Gastrocnemius medialis (tissue), 4 donors: Measurements from ENCODE around the gene HOATZ. TPM values are rescaled to one million over a fixed set of nuclear protein-coding genes. Genes with fewer than 3 reads are reported as not detected.

Source experiments
- ATAC-seq, 2 donors: fragments of 150-250 bp; one replicate each; pipeline ENCODE4 v1.9.1; 2016
- DNase-seq, 2 donors: peaks; one replicate each; pipeline ENCODE4 v3.0.0-alpha.2; 2019
- H3K27ac ChIP-seq, 4 donors: fragments of 200-600 bp; sonication (generic); 1 replicate in 1 of 4; 2 replicates in 3 of 4; pipeline ENCODE4 v1.5.1; 2016 to 2018; ENCODE audit warnings: mild to moderate bottlenecking in 2 of 4, moderate library complexity in 1 of 4
- H3K27me3 ChIP-seq, 3 donors: fragments of 200-600 bp; sonication (generic) in 2 of 3; 1 replicate in 1 of 3; 2 replicates in 2 of 3; pipeline versions ENCODE4 v1.5.1 to v1.6.0; 2016 to 2019; ENCODE audit warnings: mild to moderate bottlenecking in 1 of 3, moderate library complexity in 1 of 3
- H3K36me3 ChIP-seq, 2 donors: fragments of 200-600 bp; sonication (generic) in 1 of 2; one replicate each; pipeline ENCODE4 v1.5.1; 2017 to 2018
- H3K4me1 ChIP-seq, 2 donors: fragments of 200-600 bp; sonication (generic) in 1 of 2; one replicate each; pipeline ENCODE4 v1.5.1; 2016 to 2017; ENCODE audit warnings: mild to moderate bottlenecking in 2 of 2
- H3K4me3 ChIP-seq, 4 donors: fragments of 200-600 bp; sonication (generic) in 3 of 4; 1 replicate in 1 of 4; 2 replicates in 3 of 4; pipeline ENCODE4 v1.5.1; 2016 to 2019; ENCODE audit warnings: mild to moderate bottlenecking in 2 of 4
- H3K9me3 ChIP-seq, 3 donors: fragments of 200-600 bp; sonication (generic) in 2 of 3; 1 replicate in 1 of 3; 2 replicates in 2 of 3; pipeline ENCODE4 v1.5.1; 2016 to 2019
- CTCF ChIP-seq, 5 experiments: fragments of 450-650 bp in 3 of 5; fragments of 200-600 bp in 2 of 5; sonication (generic) in 2 of 5; IDR thresholded peaks in 4 of 5; conservative IDR thresholded peaks in 1 of 5; 1 replicate in 4 of 5; 2 replicates in 1 of 5; pipeline ENCODE4 v1.5.1; 2016 to 2019; ENCODE audit warnings: antibody characterized with exemption in 5 of 5, mild to moderate bottlenecking in 3 of 5, moderate library complexity in 3 of 5
- POLR2A ChIP-seq, 2 donors: fragments of 450-650 bp; IDR thresholded peaks; one replicate each; pipeline ENCODE4 v1.6.1; 2017; ENCODE audit warnings: antibody characterized with exemption in 2 of 2, mild to moderate bottlenecking in 2 of 2, moderate library complexity in 2 of 2
- in situ Hi-C, 4 donors: fragments of 200-750 bp; cut with MboI; loops; one replicate each; pipeline versions ENCODE4 v1.15.0 to v1.8.0; 2017; ENCODE audit warnings: low sequenced_read_pairs in 4 of 4
- intact Hi-C: fragments of 100-400 bp; cut with DNase I; formaldehyde crosslinking; loops from one replicate; pipeline ENCODE4 v1.15.1; 2023; ENCODE audit warnings: low total_unique reads
- total RNA-seq, 4 donors: library from RNA; depleted of rRNA; stranded (reverse); fragments of >200 nt; gene quantifications; one replicate each; pipeline versions ENCODE4 v1.1.0 to v1.2.3, GENCODE V29; 2016

HOATZ gene
- total RNA-seq, 4 donors from 2014 or later = not detected

GRCh38 chr11:111539426-111540113 is 25.0 kb downstream of the HOATZ start:
- ATAC-seq (no peak), DNase-seq (no peak)
- Histone ChIP-seq H3K27ac (no peak overlapping the region), H3K9me3 (no peaks in the 10 kb centered on the region), H3K4me3 (peak overlapping the region; percentile 60 to 75 (median 66)), H3K27me3 (no peaks in the 10 kb centered on the region), H3K4me1 (peaks cover 10 to 30% of the 10 kb centered on the region in 2 donors), H3K36me3 (no peaks in the 10 kb centered on the region)
- intact Hi-C loops (no loop called here), in situ Hi-C loops (no loop called here)
- TF ChIP-seq CTCF (IDR thresholded peaks at IDR 0.05 in 4 of 5, conservative IDR thresholded peaks at IDR 0.05 in 1 of 5) (no peak), POLR2A (IDR thresholded peaks at IDR 0.05) (no peak)

GRCh38 chr11:111540114-111540936 is 25.7 kb downstream of the HOATZ start, which contains the start of gene LAYN:
TSS of gene LAYN (plus strand) at chr11:111540720. CDS start at chr11:111540844, 124 bp downstream.
- TF ChIP-seq CTCF (IDR thresholded peaks at IDR 0.05 in 4 of 5, conservative IDR thresholded peaks at IDR 0.05 in 1 of 5) = no peak
- peak in 1 of 2 donors; percentile 27 for TF ChIP-seq POLR2A (IDR thresholded peaks at IDR 0.05)
- intact Hi-C loops (no loop called here), in situ Hi-C loops (no loop called here)
- Histone ChIP-seq H3K4me1 (peaks cover 10 to 30% of the 10 kb centered on the region in 2 donors), H3K9me3 (no peaks in the 10 kb centered on the region), H3K36me3 (no peaks in the 10 kb centered on the region), H3K4me3 (peak within 1 kb of the TSS; percentile 60 to 75 (median 66)), H3K27me3 (no peaks in the 10 kb centered on the region), H3K27ac (peak within 1 kb of the TSS; percentile 49 to 72 (median 67))
- ATAC-seq (peak; percentile 12 to 37), DNase-seq (peak in 1 of 2 donors; percentile 18)

- in situ Hi-C loops (no loop called here), intact Hi-C loops (no loop called here)
- ATAC-seq (peak; percentile 16 to 29), DNase-seq (no peak)
- H3K4me3 ChIP-seq = peak overlapping the region; percentile 60 to 75 (median 66)
- H3K36me3 ChIP-seq = no peaks in the 10 kb centered on the region
- no peaks in the 10 kb centered on the region for H3K9me3 ChIP-seq
- TF ChIP-seq POLR2A (IDR thresholded peaks at IDR 0.05) (no peak), CTCF (IDR thresholded peaks at IDR 0.05 in 4 of 5, conservative IDR thresholded peaks at IDR 0.05 in 1 of 5) (no peak)
- peak overlapping the region; percentile 49 to 72 (median 67) for H3K27ac ChIP-seq
- H3K27me3 ChIP-seq = no peaks in the 10 kb centered on the region
- peaks cover 10 to 30% of the 10 kb centered on the region in 2 donors for H3K4me1 ChIP-seq
These were observed 26.3 kb downstream of the HOATZ start for GRCh38 chr11:111540937-111541253.

GRCh38 chr11:111541254-111542061 is 26.9 kb downstream of the HOATZ start:
- Histone ChIP-seq H3K4me3 (peak overlapping the region; percentile 60 to 75 (median 66)), H3K36me3 (no peaks in the 10 kb centered on the region), H3K9me3 (no peaks in the 10 kb centered on the region), H3K27ac (peak overlapping the region; percentile 49 to 72 (median 67)), H3K4me1 (peaks cover 10 to 30% of the 10 kb centered on the region in 2 donors), H3K27me3 (no peaks in the 10 kb centered on the region)
- in situ Hi-C loops (no loop called here), intact Hi-C loops (no loop called here)
- no peak for TF ChIP-seq CTCF (IDR thresholded peaks at IDR 0.05 in 4 of 5, conservative IDR thresholded peaks at IDR 0.05 in 1 of 5)
- peak; percentile 22 to 23 for TF ChIP-seq POLR2A (IDR thresholded peaks at IDR 0.05)
- peak; percentile 63 to 67 for ATAC-seq
- DNase-seq = peak; percentile 26 to 44
